SU-DHL-6 (cell line): ENCODE measurements around the gene GJA9.
"Not testable (repeated sequence)": the region's sequence is repeated elsewhere in the genome, so short reads cannot be mapped to it uniquely, and the experiment has no call there.

Experiments used
- EZH2phosphoT487 ChIP-seq: fragments of 200-600 bp; sonication (generic), shearing (Covaris generic); conservative IDR thresholded peaks from 2 replicates; pipeline ENCODE4 v1.6.1; 2018; ENCODE audit warnings: mild to moderate bottlenecking, antibody characterized with exemption, low read length, moderate library complexity, mixed read lengths
- TF ChIP-seq, protein P1 (sequence below): fragments of 200-600 bp; sonication (generic); IDR thresholded peaks from one replicate; pipeline ENCODE4 v1.5.1; 2017; ENCODE audit warnings: antibody characterized with exemption, mild to moderate bottlenecking, low read length, moderate library complexity; ENCODE audit not compliant: insufficient read depth, poor library complexity, severe bottlenecking

- TF ChIP-seq, protein P1, sequence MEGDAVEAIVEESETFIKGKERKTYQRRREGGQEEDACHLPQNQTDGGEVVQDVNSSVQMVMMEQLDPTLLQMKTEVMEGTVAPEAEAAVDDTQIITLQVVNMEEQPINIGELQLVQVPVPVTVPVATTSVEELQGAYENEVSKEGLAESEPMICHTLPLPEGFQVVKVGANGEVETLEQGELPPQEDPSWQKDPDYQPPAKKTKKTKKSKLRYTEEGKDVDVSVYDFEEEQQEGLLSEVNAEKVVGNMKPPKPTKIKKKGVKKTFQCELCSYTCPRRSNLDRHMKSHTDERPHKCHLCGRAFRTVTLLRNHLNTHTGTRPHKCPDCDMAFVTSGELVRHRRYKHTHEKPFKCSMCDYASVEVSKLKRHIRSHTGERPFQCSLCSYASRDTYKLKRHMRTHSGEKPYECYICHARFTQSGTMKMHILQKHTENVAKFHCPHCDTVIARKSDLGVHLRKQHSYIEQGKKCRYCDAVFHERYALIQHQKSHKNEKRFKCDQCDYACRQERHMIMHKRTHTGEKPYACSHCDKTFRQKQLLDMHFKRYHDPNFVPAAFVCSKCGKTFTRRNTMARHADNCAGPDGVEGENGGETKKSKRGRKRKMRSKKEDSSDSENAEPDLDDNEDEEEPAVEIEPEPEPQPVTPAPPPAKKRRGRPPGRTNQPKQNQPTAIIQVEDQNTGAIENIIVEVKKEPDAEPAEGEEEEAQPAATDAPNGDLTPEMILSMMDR = not testable (repeated sequence)
- TF ChIP-seq EZH2phosphoT487 = not testable (repeated sequence)
Measured at GRCh38 chr1:38836316-38836715, 45.1 kb downstream of the GJA9 start.
